ENCODE data around the gene PGF.
A peak's percentile ranks its signal among the peaks of the same experiment; 100 is the strongest.

Gene PGF

DNA sequence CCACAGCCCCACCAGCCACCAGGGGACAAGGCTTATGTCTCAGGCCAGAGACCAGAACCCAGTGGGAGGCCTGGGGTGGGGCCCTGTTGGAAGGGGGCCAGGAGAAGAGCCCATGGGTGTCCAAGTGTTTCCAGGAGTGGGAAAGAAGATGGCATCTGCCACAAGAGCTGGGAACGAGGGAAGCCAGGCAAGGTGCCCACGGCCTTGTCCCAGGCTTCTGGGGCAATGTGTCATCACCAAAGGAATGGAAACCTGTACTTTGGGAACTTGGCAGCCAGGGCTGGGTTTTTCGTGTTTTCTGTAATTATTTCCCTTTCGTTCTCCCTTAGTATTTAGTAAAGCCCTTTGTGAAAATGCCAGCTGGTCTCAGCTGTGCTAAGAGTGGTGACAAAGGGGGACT is 5.3 kb upstream of the PGF start:
- DNase-seq = no peak
- Histone ChIP-seq H3K4me3 (no peak overlapping the region), H3K27me3 (no peaks in the 10 kb centered on the region), H3K36me3 (no peaks in the 10 kb centered on the region), H3K27ac (no peak overlapping the region), H3K9me3 (no peaks in the 10 kb centered on the region), H3K4me1 (peaks cover 0 to 8% (median 6%) of the 10 kb centered on the region in 4 donors)
- intact Hi-C loops (cut with DNase I; ENCODE audit: low total_unique reads) = no loop called here
- TF ChIP-seq, protein P1, sequence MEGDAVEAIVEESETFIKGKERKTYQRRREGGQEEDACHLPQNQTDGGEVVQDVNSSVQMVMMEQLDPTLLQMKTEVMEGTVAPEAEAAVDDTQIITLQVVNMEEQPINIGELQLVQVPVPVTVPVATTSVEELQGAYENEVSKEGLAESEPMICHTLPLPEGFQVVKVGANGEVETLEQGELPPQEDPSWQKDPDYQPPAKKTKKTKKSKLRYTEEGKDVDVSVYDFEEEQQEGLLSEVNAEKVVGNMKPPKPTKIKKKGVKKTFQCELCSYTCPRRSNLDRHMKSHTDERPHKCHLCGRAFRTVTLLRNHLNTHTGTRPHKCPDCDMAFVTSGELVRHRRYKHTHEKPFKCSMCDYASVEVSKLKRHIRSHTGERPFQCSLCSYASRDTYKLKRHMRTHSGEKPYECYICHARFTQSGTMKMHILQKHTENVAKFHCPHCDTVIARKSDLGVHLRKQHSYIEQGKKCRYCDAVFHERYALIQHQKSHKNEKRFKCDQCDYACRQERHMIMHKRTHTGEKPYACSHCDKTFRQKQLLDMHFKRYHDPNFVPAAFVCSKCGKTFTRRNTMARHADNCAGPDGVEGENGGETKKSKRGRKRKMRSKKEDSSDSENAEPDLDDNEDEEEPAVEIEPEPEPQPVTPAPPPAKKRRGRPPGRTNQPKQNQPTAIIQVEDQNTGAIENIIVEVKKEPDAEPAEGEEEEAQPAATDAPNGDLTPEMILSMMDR (IDR thresholded peaks at IDR 0.05) = no peak

GRCh38 chr14:74959596-74960180 is 4.3 kb upstream of the PGF start:
- Histone ChIP-seq H3K27ac (no peak overlapping the region), H3K4me3 (no peak overlapping the region), H3K27me3 (no peaks in the 10 kb centered on the region), H3K4me1 (peaks cover 0 to 15% (median 11%) of the 10 kb centered on the region in 4 donors), H3K9me3 (no peaks in the 10 kb centered on the region), H3K36me3 (no peaks in the 10 kb centered on the region)
- no peak for DNase-seq
- TF ChIP-seq, protein P1 (IDR thresholded peaks at IDR 0.05) = no peak
- intact Hi-C loops (cut with DNase I; ENCODE audit: low total_unique reads) = loop anchor here (10.0 kb wide), 1 partner anchor 105 kb away; the partner anchor contains the start of genes ACYP1 and ZC2HC1C

DNA sequence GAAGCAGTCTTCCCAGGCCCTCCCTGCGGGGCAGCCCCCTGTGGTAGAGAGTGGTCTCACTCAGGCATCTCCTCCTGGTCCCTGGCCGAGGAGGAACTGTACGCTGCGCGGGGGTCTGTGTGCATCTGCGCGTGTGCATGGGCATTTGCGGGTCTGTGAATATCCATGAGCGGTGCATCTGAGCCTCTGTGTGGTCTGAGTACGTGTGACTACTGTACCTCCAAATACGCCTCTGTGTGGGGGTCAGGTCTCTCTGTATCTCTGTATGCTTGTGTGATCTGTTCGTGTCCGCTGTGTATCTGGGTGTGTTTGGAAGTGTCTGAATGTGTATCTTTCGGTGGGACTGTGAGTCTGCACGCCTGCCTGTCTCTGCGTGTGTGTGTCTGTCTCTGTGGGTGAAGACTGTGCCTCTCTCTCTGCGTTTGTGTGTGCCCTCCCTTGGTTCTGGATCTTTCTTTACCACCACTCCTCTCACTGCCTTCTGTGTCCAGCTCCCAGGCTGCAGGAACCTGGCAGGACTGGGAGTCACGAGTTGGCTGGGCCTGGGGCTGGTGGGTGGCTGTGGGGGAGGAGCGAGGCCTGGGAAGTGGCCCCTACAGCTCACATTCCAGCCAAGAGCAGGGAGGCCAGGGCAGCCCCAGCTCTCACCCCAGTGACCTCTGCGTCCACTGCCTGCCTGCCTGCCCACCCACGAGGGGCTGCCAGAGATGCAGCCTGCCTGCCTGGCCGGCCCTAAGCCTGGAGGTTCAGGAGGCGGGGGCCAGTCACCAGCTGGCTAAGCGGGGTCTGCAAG is 1.1 kb upstream of the PGF start:
- intact Hi-C loops (cut with DNase I; ENCODE audit: low total_unique reads) = loop anchor here (10.0 kb wide), 1 partner anchor 108 kb away; the partner anchor contains the start of genes ACYP1 and ZC2HC1C
- DNase-seq = peak in 1 of 2 donors; percentile 65

GRCh38 chr14:74956027-74956279 is 556 bp upstream of the PGF start:
- Histone ChIP-seq H3K27ac (peak overlapping the region; percentile 76 to 79), H3K27me3 (no peaks in the 10 kb centered on the region), H3K9me3 (no peaks in the 10 kb centered on the region), H3K4me1 (peaks cover 0 to 50% (median 45%) of the 10 kb centered on the region in 4 donors), H3K4me3 (peak overlapping the region; percentile 69 to 72), H3K36me3 (no peaks in the 10 kb centered on the region)
- TF ChIP-seq, protein P1 (IDR thresholded peaks at IDR 0.05) = no peak
- intact Hi-C loops (cut with DNase I; ENCODE audit: low total_unique reads) = loop anchor here (10.0 kb wide), 1 partner anchor 109 kb away; the partner anchor contains the start of genes ACYP1 and ZC2HC1C
- DNase-seq = no peak

More for the DNA sequence above, 1.1 kb upstream of the PGF start:
- no peaks in the 10 kb centered on the region for H3K9me3 ChIP-seq
- no peaks in the 10 kb centered on the region for H3K27me3 ChIP-seq
- TF ChIP-seq, protein P1 (IDR thresholded peaks at IDR 0.05) = no peak
- H3K27ac ChIP-seq = peak overlapping the region; percentile 76 to 79
- peaks cover 0 to 45% (median 39%) of the 10 kb centered on the region in 4 donors for H3K4me1 ChIP-seq
- H3K36me3 ChIP-seq = no peaks in the 10 kb centered on the region
- peak overlapping the region in 1 of 2 donors; percentile 69 for H3K4me3 ChIP-seq

DNA sequence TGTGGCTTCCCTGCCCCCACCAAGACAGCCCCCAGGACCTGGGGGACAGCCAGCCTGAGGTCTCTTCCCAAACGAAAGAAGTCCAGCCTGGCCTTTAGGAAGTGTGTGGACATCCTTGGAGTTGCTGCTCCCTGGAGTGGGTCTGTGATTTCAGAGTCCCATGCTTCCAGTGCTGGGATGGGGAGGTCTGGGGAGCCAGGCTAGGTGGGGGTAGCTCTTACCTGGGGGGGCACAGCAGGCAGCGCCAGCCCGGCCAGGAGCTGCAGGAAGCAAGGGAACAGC is 509 bp downstream of the PGF start:
- TF ChIP-seq, protein P1 (IDR thresholded peaks at IDR 0.05) = no peak
- Histone ChIP-seq H3K4me1 (peaks cover 0 to 60% (median 54%) of the 10 kb centered on the region in 4 donors), H3K27ac (peak overlapping the region; percentile 76 to 79), H3K9me3 (no peaks in the 10 kb centered on the region), H3K4me3 (peak overlapping the region; percentile 69 to 72), H3K36me3 (no peaks in the 10 kb centered on the region), H3K27me3 (no peaks in the 10 kb centered on the region)
- intact Hi-C loops (cut with DNase I; ENCODE audit: low total_unique reads) = loop anchor here (10.0 kb wide), 1 partner anchor 110 kb away; the partner anchor contains the start of genes ACYP1 and ZC2HC1C
- no peak for DNase-seq

All from tibial artery (tissue), 4 donors.